ENCODE measurements around the gene HSF5.

The HSF5 gene

DNA sequence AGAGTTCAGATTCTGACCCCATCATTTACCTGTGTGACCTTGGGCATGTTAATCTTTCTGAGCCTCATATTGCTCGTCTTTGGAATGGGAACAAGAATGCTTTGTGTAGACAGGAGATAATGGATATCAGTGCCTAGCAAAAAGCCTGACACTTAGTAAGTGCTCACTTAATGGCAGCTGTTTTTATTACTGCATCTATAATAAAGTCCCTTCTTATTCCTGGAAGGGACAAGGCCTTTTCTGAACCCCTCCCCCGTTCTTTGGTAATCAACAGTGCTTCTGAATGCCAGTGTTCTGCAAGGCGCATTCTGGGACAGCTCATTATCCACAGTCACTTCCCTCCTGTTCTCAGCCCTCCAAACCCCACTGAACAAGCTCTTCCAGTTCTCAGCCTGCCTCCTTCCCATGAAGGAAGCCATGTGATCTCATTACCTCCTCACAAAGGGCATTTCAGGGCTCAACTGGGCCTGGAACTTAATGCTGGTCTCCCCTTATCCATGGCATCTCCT, 111.1 kb downstream of the HSF5 start:
- DNase-seq (ENCODE audit: low read depth, low spot score), result no peak
- POLR2A ChIA-PET, result interaction anchor here (0.6 kb wide), 1 partner anchor 21 kb away, joined by 5 read pairs; no protein-coding TSS in a partner anchor
- CTCF ChIA-PET, result interaction anchor here (1.1 to 1.2 kb wide), 2 partner anchors 40 to 60 kb away, joined by 3 to 4 read pairs; partner anchors contain the start of gene RNF43
- TF ChIP-seq, protein P1, sequence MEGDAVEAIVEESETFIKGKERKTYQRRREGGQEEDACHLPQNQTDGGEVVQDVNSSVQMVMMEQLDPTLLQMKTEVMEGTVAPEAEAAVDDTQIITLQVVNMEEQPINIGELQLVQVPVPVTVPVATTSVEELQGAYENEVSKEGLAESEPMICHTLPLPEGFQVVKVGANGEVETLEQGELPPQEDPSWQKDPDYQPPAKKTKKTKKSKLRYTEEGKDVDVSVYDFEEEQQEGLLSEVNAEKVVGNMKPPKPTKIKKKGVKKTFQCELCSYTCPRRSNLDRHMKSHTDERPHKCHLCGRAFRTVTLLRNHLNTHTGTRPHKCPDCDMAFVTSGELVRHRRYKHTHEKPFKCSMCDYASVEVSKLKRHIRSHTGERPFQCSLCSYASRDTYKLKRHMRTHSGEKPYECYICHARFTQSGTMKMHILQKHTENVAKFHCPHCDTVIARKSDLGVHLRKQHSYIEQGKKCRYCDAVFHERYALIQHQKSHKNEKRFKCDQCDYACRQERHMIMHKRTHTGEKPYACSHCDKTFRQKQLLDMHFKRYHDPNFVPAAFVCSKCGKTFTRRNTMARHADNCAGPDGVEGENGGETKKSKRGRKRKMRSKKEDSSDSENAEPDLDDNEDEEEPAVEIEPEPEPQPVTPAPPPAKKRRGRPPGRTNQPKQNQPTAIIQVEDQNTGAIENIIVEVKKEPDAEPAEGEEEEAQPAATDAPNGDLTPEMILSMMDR (IDR thresholded peaks at IDR 0.05; ENCODE audit: insufficient read depth, low read length, missing control alignments), result no peak
- H3K4me3 ChIP-seq (ENCODE audit: low read depth, low read length), result no peak overlapping the region

- ChIA-PET POLR2A (no interaction called here), CTCF (interaction anchor here (0.9 to 1.2 kb wide), 2 partner anchors 59 to 127 kb away, joined by 3 to 4 read pairs; no protein-coding TSS in a partner anchor)
- H3K4me3 ChIP-seq (ENCODE audit: low read depth, low read length), result no peak overlapping the region
- no peak for DNase-seq (ENCODE audit: low read depth, low spot score)
- TF ChIP-seq, protein P1 (IDR thresholded peaks at IDR 0.05; ENCODE audit: insufficient read depth, low read length, missing control alignments), result no peak
Observed at GRCh38 chr17:58376472-58377000, 111.7 kb downstream of the HSF5 start.

- CTCF ChIA-PET, result interaction anchor here (0.9 kb wide), 1 partner anchor 126 kb away, joined by 3 read pairs; no protein-coding TSS in a partner anchor
- TF ChIP-seq, protein P1 (IDR thresholded peaks at IDR 0.05; ENCODE audit: insufficient read depth, low read length, missing control alignments), result no peak
- no peak for DNase-seq (ENCODE audit: low read depth, low spot score)
- no peak overlapping the region for H3K4me3 ChIP-seq (ENCODE audit: low read depth, low read length)
- POLR2A ChIA-PET, result no interaction called here
Observed at GRCh38 chr17:58375811-58376210, 112.4 kb downstream of the HSF5 start.

- H3K4me3 ChIP-seq (ENCODE audit: low read depth, low read length), result no peak overlapping the region
- TF ChIP-seq, protein P1 (IDR thresholded peaks at IDR 0.05; ENCODE audit: insufficient read depth, low read length, missing control alignments), result no peak
- ChIA-PET CTCF (no interaction called here), POLR2A (no interaction called here)
- DNase-seq (ENCODE audit: low read depth, low spot score), result no peak
Observed at GRCh38 chr17:58375256-58375655, 113.0 kb downstream of the HSF5 start.

DNA sequence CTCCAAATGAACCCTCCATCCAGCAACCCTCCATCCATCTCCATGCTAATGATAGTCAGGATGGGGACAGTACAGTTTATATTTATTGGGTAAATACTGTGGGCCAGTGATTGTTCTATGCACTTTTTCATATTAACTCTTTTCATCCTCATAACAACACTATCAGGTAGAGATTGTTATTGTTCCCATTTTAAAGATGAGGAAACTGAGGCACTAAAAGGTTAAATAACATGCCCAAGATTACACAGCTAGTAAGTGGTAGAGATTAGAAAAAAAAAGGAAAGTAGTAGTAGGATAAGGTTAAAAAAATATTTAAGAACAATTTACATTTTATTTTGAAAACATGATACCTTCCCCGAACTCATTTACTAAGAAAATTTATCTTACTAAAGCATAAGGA, 114.3 kb downstream of the HSF5 start:
- H3K4me3 ChIP-seq (ENCODE audit: low read depth, low read length), result no peak overlapping the region
- POLR2A ChIA-PET, result no interaction called here
- TF ChIP-seq, protein P1 (IDR thresholded peaks at IDR 0.05; ENCODE audit: insufficient read depth, low read length, missing control alignments), result no peak
- CTCF ChIA-PET, result interaction anchor here (1.2 kb wide), 1 partner anchor 44 kb away, joined by 3 read pairs; the partner anchor contains the start of gene RNF43
- DNase-seq (ENCODE audit: low read depth, low spot score), result no peak

DNA sequence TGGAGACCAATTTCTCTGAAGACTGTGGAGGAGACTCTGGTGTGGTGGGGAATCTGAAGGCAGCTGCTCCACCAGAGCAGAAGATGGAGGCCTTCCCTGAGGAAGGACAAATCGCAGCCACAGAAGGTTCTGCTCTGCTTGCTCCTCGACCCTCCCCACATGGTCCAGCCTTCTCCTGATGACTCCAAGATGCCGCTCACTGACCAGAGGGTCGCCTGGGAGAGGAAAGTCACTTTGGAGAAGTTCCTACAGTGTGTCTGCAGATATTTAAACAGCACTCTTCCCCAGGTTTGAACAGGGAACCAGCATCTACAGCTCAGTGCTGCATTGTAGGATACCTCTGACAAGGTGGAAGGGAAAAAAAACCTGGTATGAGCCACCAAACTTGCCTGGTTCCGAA, 115.2 kb downstream of the HSF5 start:
- POLR2A ChIA-PET, result no interaction called here
- no peak for DNase-seq (ENCODE audit: low read depth, low spot score)
- TF ChIP-seq, protein P1 (IDR thresholded peaks at IDR 0.05; ENCODE audit: insufficient read depth, low read length, missing control alignments), result no peak
- CTCF ChIA-PET, result no interaction called here
- H3K4me3 ChIP-seq (ENCODE audit: low read depth, low read length), result no peak overlapping the region
